ENCODE results near the gene HS2ST1. TPM values are rescaled to one million over a fixed set of nuclear protein-coding genes. Genes with fewer than 3 reads are reported as not detected.
A peak's percentile ranks its signal among the peaks of the same experiment; 100 is the strongest.

The HS2ST1 gene
- polyA plus RNA-seq, 3 donors: 2.6 to 6.0 (median 4.2) TPM

DNA sequence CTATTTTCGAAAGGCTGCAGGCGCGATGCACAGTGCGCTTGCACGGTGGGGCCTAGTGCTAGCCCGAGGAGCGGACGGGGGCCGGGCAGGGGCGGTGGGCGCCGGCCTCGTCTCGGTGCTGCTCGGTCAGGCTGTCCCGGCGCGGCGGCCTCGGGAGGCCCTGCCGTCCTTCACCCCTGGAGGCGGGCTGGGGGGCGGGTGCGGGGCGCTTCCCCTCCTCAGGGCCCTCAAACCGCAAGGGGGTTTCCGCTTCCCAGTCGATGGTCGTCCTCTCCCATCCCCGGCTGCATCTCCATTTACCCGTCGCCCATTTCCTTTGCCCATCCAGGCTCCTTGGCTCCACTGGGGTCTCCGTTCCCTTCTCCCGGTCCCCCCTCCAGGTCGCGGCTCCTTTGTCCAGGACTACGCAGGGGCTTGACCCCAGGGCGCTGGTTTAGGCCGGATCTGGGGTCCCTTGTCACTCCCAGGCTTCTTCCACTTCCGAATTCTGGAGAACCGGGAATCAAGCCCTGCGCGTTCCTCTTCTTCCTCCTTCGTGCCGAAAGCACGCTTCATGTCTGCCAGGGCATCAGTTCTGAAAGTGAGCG lies 217.9 kb downstream of the HS2ST1 start:
- peaks cover 20% of the 10 kb centered on the region for H3K4me1 Mint-ChIP-seq
- intact Hi-C loops (cut with micrococcal nuclease): loop anchor here (5.0 to 10.0 kb wide), 2 partner anchors 820 to 822 kb away; no protein-coding TSS in a partner anchor
- TF ChIP-seq, protein P1, sequence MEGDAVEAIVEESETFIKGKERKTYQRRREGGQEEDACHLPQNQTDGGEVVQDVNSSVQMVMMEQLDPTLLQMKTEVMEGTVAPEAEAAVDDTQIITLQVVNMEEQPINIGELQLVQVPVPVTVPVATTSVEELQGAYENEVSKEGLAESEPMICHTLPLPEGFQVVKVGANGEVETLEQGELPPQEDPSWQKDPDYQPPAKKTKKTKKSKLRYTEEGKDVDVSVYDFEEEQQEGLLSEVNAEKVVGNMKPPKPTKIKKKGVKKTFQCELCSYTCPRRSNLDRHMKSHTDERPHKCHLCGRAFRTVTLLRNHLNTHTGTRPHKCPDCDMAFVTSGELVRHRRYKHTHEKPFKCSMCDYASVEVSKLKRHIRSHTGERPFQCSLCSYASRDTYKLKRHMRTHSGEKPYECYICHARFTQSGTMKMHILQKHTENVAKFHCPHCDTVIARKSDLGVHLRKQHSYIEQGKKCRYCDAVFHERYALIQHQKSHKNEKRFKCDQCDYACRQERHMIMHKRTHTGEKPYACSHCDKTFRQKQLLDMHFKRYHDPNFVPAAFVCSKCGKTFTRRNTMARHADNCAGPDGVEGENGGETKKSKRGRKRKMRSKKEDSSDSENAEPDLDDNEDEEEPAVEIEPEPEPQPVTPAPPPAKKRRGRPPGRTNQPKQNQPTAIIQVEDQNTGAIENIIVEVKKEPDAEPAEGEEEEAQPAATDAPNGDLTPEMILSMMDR (IDR thresholded peaks at IDR 0.05): no peak

DNA sequence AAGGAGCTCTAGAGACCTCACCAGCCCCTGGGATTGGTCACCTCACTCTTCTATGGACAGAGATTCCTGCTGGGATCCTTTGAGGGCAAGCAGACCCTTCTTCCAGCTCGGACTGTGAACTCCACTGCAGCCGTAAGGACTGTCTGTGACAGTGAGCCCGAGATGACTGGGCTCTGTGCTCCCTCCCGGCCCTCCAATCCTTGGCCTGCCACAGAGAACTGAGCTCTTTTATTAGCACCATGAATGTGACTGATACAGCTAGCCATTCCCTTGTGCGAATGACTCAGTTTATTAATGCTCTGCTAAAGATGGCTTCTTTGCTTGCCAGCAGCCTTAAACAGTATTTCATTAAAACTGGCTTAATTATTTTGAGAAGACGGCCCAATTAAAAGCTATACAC lies 219.6 kb downstream of the HS2ST1 start:
- Histone ChIP-seq H3K9me3 (replicated peaks in 1 of 2; ENCODE audit: control insufficient read depth in 1 of 2, insufficient read depth in 1 of 2, low read length in 2 of 2) (no peaks in the 10 kb centered on the region), H3K27ac (ENCODE audit: low read depth in 1 of 2, low read length in 2 of 2) (no peak overlapping the region), H3K4me3 (replicated peaks in 1 of 3; ENCODE audit: low read depth in 2 of 3, low read length in 3 of 3) (no peak overlapping the region), H3K4me2 (replicated peaks; ENCODE audit: extremely low read depth, low read length, poor library complexity, severe bottlenecking) (no peak overlapping the region), H3K79me2 (ENCODE audit: insufficient read depth, low read length) (no peaks in the 10 kb centered on the region), H2AFZ (ENCODE audit: insufficient read depth, low read depth, low read length, poor library complexity, severe bottlenecking) (no peak overlapping the region), H3K27me3 (ENCODE audit: control insufficient read depth in 2 of 2, insufficient read depth in 2 of 2, low read length in 2 of 2) (peaks cover 0 to 4% of the 10 kb centered on the region in 2 donors), H3K9ac (ENCODE audit: insufficient read depth, low read length, poor library complexity, severe bottlenecking) (no peak overlapping the region), H3K36me3 (replicated peaks in 1 of 2; ENCODE audit: control insufficient read depth in 1 of 2, insufficient read depth in 2 of 2, low read length in 2 of 2) (no peaks in the 10 kb centered on the region), H3K4me1 (ENCODE audit: control insufficient read depth in 1 of 2, insufficient read depth in 2 of 2, low read length in 2 of 2) (peaks cover 6 to 11% of the 10 kb centered on the region in 2 donors), H4K20me1 (ENCODE audit: insufficient read depth, low read length) (no peaks in the 10 kb centered on the region)
- no peaks in the 10 kb centered on the region for H3K36me3 Mint-ChIP-seq
- intact Hi-C loops (cut with micrococcal nuclease): loop anchor here (5.0 to 10.0 kb wide), 2 partner anchors 818 to 821 kb away; no protein-coding TSS in a partner anchor
- no peak overlapping the region for H3K27ac Mint-ChIP-seq
- TF ChIP-seq, protein P1 (IDR thresholded peaks at IDR 0.05): no peak
- DNase-seq: no peak
- WGBS (ENCODE audit: insufficient coverage): 98% methylated on average over 5 of the region's 6 CpGs
- no peak overlapping the region for H3K4me3 Mint-ChIP-seq
- H3K4me1 Mint-ChIP-seq: peaks cover 20% of the 10 kb centered on the region
- H3K27me3 Mint-ChIP-seq (ENCODE audit: low read depth in 3 of 3): peaks cover 3 to 7% (median 5%) of the 10 kb centered on the region in 3 donors
- H3K9me3 Mint-ChIP-seq: peaks cover 0 to 3% (median 0%) of the 10 kb centered on the region in 7 donors

More for the DNA sequence above, 217.9 kb downstream of the HS2ST1 start:
- DNase-seq: peak in 1 of 3 donors; percentile 26
- Histone ChIP-seq H3K27me3 (ENCODE audit: control insufficient read depth in 2 of 2, insufficient read depth in 2 of 2, low read length in 2 of 2) (peaks cover 0 to 4% of the 10 kb centered on the region in 2 donors), H2AFZ (ENCODE audit: insufficient read depth, low read depth, low read length, poor library complexity, severe bottlenecking) (peak overlapping the region; percentile 96), H3K79me2 (ENCODE audit: insufficient read depth, low read length) (no peaks in the 10 kb centered on the region), H4K20me1 (ENCODE audit: insufficient read depth, low read length) (no peaks in the 10 kb centered on the region), H3K27ac (ENCODE audit: low read depth in 1 of 2, low read length in 2 of 2) (peak overlapping the region in 1 of 2 donors; percentile 58), H3K4me1 (ENCODE audit: control insufficient read depth in 1 of 2, insufficient read depth in 2 of 2, low read length in 2 of 2) (peaks cover 6 to 11% of the 10 kb centered on the region in 2 donors), H3K9ac (ENCODE audit: insufficient read depth, low read length, poor library complexity, severe bottlenecking) (peak overlapping the region; percentile 71), H3K4me3 (replicated peaks in 1 of 3; ENCODE audit: low read depth in 2 of 3, low read length in 3 of 3) (peak overlapping the region; percentile 70 to 89 (median 86)), H3K36me3 (replicated peaks in 1 of 2; ENCODE audit: control insufficient read depth in 1 of 2, insufficient read depth in 2 of 2, low read length in 2 of 2) (no peaks in the 10 kb centered on the region), H3K4me2 (replicated peaks; ENCODE audit: extremely low read depth, low read length, poor library complexity, severe bottlenecking) (peak overlapping the region; percentile 92), H3K9me3 (replicated peaks in 1 of 2; ENCODE audit: control insufficient read depth in 1 of 2, insufficient read depth in 1 of 2, low read length in 2 of 2) (no peaks in the 10 kb centered on the region)
- Mint-ChIP-seq H3K4me3 (peak overlapping the region; percentile 93 to 95), H3K27ac (peak overlapping the region in 4 of 7 donors; percentile 27 to 67 (median 58)), H3K9me3 (peaks cover 0 to 3% (median 0%) of the 10 kb centered on the region in 7 donors), H3K27me3 (ENCODE audit: low read depth in 3 of 3) (peaks cover 2 to 6% (median 3%) of the 10 kb centered on the region in 3 donors), H3K36me3 (no peaks in the 10 kb centered on the region)
- WGBS (ENCODE audit: insufficient coverage): 10% methylated on average over 44 of the region's 47 CpGs

Measured in CD14-positive monocyte (primary cell).